ENCODE measurements around the gene GHR.
"Not testable (repeated sequence)": the region's sequence is repeated elsewhere in the genome, so short reads cannot be mapped to it uniquely, and the experiment has no call there.

The GHR gene

GRCh38 chr5:42569325-42569724 is 146.1 kb downstream of the GHR start:
- no peak for DNase-seq (ENCODE audit: low spot score)

- DNase-seq (ENCODE audit: low spot score), result no peak
These were observed 146.8 kb downstream of the GHR start for GRCh38 chr5:42569953-42570548.

DNA sequence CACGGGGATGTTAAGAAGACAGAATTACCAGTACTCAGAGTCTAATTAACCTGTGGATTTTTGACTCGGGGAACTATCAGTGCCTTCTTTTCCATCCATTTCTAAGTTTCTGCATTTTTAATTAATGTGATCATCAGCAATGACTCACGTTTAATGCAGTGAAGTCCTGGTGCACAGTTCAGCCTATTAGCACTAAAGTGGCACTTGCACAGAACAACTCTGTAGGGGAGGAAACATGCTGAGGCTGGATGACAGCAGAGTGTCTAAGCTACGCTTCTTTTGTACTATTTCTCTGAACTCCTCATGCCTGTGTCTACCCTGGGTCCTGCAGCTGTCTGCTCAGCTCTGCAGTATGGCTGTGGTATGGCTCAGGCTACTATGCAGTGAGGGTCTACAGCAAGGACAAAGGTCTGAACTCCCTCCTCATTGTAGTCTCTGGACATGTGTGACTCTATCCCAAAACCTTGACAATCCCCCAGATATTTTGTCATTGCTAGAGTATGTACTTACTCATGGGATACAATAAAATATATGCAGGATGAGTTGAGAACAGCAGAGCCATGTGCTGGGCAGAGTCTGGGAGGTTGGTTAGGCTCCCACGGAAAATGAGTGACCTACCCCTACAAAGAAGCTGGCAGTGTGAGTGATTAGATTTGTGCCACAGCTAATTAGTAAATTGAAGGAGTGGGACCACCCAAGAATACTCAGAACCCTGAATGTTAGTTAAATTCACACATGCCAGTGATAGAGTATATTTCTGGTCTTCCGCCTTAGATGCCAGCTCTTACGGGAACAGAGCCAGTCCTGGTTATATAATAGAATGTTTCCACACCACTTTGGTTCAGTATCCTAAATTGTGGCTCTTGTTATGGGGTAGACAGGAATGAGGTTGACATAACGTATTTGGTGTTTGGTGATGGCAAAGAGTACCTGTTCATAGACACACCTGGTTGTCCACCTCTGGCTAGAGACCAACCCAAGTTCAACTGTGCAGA is 148.0 kb downstream of the GHR start:
- DNase-seq (ENCODE audit: low spot score), result no peak

- no peak for DNase-seq (ENCODE audit: low spot score)
These were observed 149.1 kb downstream of the GHR start for GRCh38 chr5:42572313-42572712.

GRCh38 chr5:42573386-42573785 is 150.1 kb downstream of the GHR start:
- DNase-seq (ENCODE audit: low spot score), result no peak

DNA sequence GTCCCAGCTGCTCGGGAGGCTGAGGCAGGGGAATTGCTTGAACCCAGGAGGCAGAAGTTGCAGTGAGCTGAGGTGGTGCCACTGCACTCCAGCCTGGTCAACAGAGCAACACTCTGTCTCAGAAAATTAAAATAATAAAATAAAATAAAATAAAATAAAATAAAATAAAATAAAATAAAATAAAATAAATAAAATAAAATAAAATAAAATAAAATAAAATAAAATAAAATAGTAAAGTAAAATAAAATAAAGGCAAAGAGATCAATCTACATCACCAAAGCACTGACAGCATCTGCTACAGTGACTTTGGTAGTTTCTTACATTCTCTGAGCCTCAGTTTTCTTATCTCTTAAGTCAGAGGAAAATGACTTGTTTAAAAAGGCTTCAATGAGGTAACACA is 152.7 kb downstream of the GHR start:
- not testable (repeated sequence) for DNase-seq (ENCODE audit: low spot score)

GRCh38 chr5:42578901-42579300 is 155.7 kb downstream of the GHR start:
- DNase-seq (ENCODE audit: low spot score), result not testable (repeated sequence)

DNA sequence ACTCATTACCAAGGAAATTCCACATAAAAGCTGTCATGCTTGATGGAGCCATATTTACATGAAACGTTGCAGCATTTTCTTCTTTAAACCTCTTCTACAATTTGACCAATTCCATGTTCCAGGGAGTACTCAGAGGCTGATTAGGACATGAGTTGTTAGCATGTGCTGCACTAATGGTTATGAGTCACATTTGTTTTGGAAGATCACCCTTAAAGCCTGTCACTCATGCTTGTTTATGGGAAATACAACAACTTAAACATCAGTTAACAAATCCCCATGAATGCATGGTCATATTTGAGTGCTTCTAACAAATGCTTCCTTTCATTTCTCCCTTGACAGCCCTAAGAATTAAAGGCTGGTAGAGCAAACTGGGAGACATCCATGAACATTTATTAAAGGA is 156.1 kb downstream of the GHR start:
- DNase-seq (ENCODE audit: low spot score), result no peak

DNA sequence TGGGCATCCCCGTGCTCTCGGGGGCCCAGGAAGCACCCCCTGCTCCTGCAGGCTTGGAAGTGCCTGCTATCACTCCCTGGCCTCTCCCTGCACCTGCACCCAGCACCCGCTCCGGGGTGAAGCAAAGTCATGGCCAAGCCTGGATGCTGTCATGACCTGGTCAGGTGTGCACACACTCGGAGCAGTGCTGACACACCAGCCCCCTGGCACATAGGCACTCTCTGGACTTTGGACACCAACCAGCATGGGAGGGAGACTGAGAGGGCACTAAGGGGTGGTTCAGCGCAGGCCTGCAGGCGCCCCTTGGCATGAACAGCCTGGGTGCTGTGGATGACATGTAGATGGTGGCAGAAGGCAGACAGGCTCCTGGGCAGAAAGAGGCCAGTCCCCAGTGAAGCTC is 158.6 kb downstream of the GHR start:
- no peak for DNase-seq (ENCODE audit: low spot score)

- no peak for DNase-seq (ENCODE audit: low spot score)
These were observed 159.5 kb downstream of the GHR start for GRCh38 chr5:42582723-42583122.

DNA sequence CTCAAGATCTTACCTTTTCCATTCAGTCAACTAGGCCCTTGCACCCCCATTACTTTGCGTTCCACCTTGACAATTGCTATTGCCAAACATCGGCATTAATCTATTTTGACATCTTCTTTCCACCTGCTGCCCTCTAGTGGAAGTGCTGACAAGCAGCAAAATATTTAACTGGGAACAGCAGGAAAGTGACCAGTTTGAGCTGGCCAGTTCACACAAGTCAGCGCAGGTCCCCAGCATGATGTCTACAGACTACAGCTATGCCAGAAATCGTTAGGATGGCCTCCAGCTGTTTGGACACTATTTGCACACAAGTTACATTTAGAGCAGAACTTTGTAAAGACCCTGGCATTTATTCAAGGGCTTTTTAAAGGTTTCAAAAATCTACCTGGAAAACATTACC is 160.1 kb downstream of the GHR start:
- DNase-seq (ENCODE audit: low spot score), result peak; percentile 36

DNA sequence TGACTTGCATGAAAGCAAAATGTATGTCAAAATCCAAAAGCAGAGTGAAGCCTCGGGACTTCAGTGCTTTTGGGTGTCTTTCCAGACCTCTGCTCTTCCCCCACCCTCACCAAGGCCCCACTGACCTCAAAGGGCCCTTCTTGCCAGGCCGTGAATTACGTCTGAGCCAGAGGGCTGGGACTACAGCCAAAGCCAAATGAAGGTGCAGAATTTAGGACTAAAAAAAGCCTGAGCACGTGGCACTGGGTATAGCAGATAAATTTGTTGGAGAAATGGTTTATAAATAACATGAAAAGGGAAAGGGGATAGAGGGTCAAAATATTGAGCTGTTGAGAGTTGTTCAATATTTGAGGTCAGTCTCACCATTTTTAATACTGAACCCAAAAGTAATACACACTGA is 163.4 kb downstream of the GHR start:
- no peak for DNase-seq (ENCODE audit: low spot score)

- DNase-seq (ENCODE audit: low spot score), result no peak
These were observed 164.0 kb downstream of the GHR start for GRCh38 chr5:42587096-42587723.

DNA sequence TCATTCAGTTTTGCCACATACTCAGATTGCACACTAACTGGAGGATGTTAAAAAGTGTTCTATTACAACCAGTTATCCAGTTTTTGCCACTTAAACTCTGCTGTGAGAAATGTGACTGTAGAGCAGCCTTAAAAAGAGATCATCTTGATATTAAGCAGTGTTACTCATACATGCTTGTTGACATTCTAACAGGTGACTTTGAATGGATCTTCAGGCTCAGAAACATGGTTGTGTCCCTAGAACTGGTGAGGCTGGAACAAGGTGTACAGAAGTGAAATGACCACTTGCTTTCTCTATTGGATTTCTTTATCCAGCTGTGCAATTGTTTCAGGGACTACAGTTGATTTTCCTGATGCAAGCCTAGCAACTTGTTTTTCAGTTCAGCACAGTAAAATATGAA is 167.3 kb downstream of the GHR start:
- no peak for DNase-seq (ENCODE audit: low spot score)

DNA sequence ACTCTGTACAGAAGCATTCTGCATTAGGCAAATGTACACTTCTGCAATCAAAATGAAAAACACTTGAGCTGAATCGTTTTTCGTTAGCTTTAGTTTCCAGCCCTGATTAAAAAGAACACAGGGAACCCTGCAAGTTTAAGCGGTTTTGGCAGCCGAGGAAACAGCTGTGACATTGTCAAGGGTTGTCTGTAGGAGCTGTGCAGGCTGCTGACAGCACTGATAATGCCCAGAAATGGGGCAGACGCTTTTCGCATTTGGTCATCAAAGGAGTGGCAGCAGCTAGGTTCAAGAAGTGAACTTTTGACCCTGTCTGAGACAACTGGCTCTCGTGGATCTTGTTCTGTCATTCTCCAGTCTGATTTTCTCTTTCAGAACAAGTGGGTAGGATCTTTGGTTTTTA is 167.8 kb downstream of the GHR start:
- peak; percentile 37 for DNase-seq (ENCODE audit: low spot score)

- DNase-seq (ENCODE audit: low spot score), result no peak
These were observed 169.3 kb downstream of the GHR start for GRCh38 chr5:42592401-42593140.

- DNase-seq (ENCODE audit: low spot score), result no peak
These were observed 170.4 kb downstream of the GHR start for GRCh38 chr5:42593591-42593990.

DNA sequence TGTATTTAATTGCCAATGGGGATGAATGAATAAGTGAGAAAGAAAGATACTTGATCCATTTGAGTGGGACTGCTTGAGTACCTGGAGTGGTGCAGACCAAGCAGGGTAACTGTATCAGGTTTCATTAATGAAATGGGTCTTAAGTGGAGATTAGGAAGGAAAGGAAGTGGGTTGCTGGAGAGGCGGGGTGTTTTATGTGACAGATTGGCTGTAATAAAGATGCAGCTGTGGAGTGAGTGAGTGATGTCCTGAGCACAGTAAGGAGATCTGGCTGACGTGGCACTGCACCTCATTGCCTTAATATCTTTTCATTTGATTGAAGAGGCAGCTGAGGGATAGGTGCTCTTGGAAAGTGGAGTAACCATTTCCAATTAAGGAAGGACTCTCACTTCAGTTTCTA is 172.4 kb downstream of the GHR start:
- no peak for DNase-seq (ENCODE audit: low spot score)

GRCh38 chr5:42596817-42597216 is 173.6 kb downstream of the GHR start:
- DNase-seq (ENCODE audit: low spot score), result no peak

GRCh38 chr5:42597318-42597937 is 174.2 kb downstream of the GHR start:
- DNase-seq (ENCODE audit: low spot score), result no peak

DNA sequence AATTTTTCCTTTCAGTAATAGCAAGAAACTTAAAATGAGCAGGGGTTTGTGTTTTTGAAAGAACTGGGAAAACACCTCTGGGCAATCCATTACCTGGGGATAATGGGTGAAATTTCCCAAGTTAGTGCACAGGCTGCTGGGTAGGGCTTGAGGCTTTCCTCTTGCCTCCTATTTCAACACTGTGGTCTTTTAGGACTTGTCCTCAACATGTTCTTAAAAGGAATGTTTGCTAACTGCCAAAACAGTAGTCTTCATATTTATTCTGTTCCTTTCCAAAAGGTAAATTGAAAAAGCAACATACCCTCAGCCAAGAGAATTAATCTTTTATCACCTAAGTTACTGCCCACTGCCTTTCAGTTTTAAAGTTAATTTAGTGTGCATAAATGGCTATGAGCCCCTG is 175.1 kb downstream of the GHR start:
- DNase-seq (ENCODE audit: low spot score), result no peak

Data from SK-N-DZ (cell line).